Pancreas (tissue), 10 donors: ENCODE results near the gene SYNPO2. TPM values are rescaled to one million over a fixed set of nuclear protein-coding genes. Genes with fewer than 3 reads are reported as not detected.
"Not testable (repeated sequence)": the region's sequence is repeated elsewhere in the genome, so short reads cannot be mapped to it uniquely, and the experiment has no call there.

Experiments used
- ATAC-seq, 4 donors: fragments of 200-7000 bp; cut with Tn5 transposase; one replicate each; pipeline versions ENCODE4 v1.8.0 to v1.9.1; 2020; ENCODE audit warnings: mild to moderate bottlenecking in 4 of 4, moderate library complexity in 4 of 4
- DNase-seq, 6 donors: peaks; one replicate each; pipeline ENCODE4 v3.0.0-alpha.2; 2020
- FAIRE-seq: peaks from 2 replicates; lab custom pipeline; 2012; peaks lifted over from hg19 to GRCh38; lab: Jason Lieb, UNC
- H3K27ac ChIP-seq, 4 donors: fragments of 200-600 bp; sonication (generic); 1 replicate in 3 of 4; 2 replicates in 1 of 4; pipeline versions ENCODE4 v1.5.0 to v1.8.0; 2020
- H3K27me3 ChIP-seq, 4 donors: fragments of 200-600 bp; one replicate each; pipeline ENCODE4 v1.8.0; 2021
- H3K36me3 ChIP-seq, 3 donors: fragments of 200-600 bp; sonication (generic) in 1 of 3; one replicate each; pipeline versions ENCODE4 v1.5.0 to v1.8.0; 2020 to 2021
- H3K4me1 ChIP-seq, 3 donors: fragments of 200-600 bp; one replicate each; pipeline ENCODE4 v1.8.0; 2021
- H3K4me3 ChIP-seq, 4 donors: fragments of 200-600 bp; sonication (generic) in 2 of 4; one replicate each; pipeline versions ENCODE4 v1.5.0 to v1.8.0; 2020 to 2021
- H3K9me3 ChIP-seq, 4 donors: fragments of 200-600 bp; one replicate each; pipeline ENCODE4 v1.8.0; 2021
- WGBS, 2 donors: extraction: QIAGEN DNeasy Blood & Tissue Kit; methylation state at CpG; one replicate each; pipeline ENCODE4 v1.1.7; 2013; 5-methylcytosine and 5-hydroxymethylcytosine counted together
- intact Hi-C, 3 donors: fragments of 100-400 bp; cut with DNase I; formaldehyde crosslinking; loops; one replicate each; pipeline versions ENCODE4 v1.11.1 to v1.14.2; 2022
- polyA plus RNA-seq, 2 donors: library from polyadenylated mRNA; stranded (reverse); fragments of 200-250 nt; gene quantifications; one replicate each; pipeline ENCODE4 v1.2.3, GENCODE V29; 2013
- total RNA-seq, 6 donors: library from RNA; stranded (reverse); fragmentation: NEBNext Ultra II Directional in 4 of 6; extraction: Animal tissue kit (Norgen Biotek cat#: 25700) in 4 of 6; gene quantifications; one replicate each; pipeline versions ENCODE4 v1.2.1 to v1.2.4, GENCODE V29; 2021 to 2023
- TF ChIP-seq, protein P1 (sequence below), 4 donors: fragments of 200-600 bp; sonication (generic) in 3 of 4; IDR thresholded peaks; one replicate each; pipeline versions ENCODE4 v1.5.0 to v1.8.0; 2021; ENCODE audit warnings: antibody characterized with exemption in 4 of 4
- donor health status: healthy with polysubstance abuse.
- donor health status: DM: no; HTN: no; CAD: no; lungs with moderate emphysema.
- donor health status: DM: no; HTN: no; CAD: no.
- donor health status: control.
- donor health status: control.
- donor health status: Bipolar disorder and iron deficiency.
- donor health status: DM: yes; HTN: yes; CAD: no.
- donor health status: DM: no; HTN: no; CAD: no.
- donor health status: DM: no; HTN: no; CAD: no.
- donor health status: DM: yes; HTN: yes; CAD: no.

SYNPO2 gene
- total and polyA plus RNA-seq, 8 donors, result 2.1 to 10.9 (median 4.1) TPM

DNA sequence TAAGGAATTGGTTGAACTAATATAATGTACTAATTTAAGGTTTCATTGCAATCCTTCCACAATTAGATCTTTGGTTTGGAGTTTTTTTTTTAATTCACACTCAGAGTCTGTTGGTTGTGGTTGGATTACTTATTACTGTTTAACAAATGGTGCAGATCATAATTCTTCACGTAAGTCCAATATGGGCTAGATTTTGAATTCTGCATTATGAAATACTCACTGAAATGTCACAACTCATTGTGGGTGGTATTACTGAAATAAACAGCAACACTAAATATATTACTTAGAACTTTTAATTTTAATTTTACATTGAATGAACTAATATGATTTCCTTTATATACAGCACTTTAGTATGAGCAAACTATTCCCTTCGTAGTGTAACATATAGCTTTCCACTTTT is 152.7 kb downstream of the SYNPO2 start:
- 70 to 78% methylated on average over 2 of the region's 2 CpGs for WGBS, 2 donors
- H3K9me3 ChIP-seq, result no peaks in the 10 kb centered on the region
- intact Hi-C loops, result loop anchor here in 1 of 3 donors (10.0 kb wide), 1 partner anchor 253 kb away; no protein-coding TSS in a partner anchor
- TF ChIP-seq, protein P1, sequence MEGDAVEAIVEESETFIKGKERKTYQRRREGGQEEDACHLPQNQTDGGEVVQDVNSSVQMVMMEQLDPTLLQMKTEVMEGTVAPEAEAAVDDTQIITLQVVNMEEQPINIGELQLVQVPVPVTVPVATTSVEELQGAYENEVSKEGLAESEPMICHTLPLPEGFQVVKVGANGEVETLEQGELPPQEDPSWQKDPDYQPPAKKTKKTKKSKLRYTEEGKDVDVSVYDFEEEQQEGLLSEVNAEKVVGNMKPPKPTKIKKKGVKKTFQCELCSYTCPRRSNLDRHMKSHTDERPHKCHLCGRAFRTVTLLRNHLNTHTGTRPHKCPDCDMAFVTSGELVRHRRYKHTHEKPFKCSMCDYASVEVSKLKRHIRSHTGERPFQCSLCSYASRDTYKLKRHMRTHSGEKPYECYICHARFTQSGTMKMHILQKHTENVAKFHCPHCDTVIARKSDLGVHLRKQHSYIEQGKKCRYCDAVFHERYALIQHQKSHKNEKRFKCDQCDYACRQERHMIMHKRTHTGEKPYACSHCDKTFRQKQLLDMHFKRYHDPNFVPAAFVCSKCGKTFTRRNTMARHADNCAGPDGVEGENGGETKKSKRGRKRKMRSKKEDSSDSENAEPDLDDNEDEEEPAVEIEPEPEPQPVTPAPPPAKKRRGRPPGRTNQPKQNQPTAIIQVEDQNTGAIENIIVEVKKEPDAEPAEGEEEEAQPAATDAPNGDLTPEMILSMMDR (IDR thresholded peaks at IDR 0.05), result no peak
- no peaks in the 10 kb centered on the region for H3K36me3 ChIP-seq
- no peak overlapping the region for H3K27ac ChIP-seq
- no peaks in the 10 kb centered on the region for H3K4me1 ChIP-seq
- H3K4me3 ChIP-seq, result no peak overlapping the region
- FAIRE-seq, result no peak
- no peaks in the 10 kb centered on the region for H3K27me3 ChIP-seq
- no peak for DNase-seq
- ATAC-seq, result no peak

DNA sequence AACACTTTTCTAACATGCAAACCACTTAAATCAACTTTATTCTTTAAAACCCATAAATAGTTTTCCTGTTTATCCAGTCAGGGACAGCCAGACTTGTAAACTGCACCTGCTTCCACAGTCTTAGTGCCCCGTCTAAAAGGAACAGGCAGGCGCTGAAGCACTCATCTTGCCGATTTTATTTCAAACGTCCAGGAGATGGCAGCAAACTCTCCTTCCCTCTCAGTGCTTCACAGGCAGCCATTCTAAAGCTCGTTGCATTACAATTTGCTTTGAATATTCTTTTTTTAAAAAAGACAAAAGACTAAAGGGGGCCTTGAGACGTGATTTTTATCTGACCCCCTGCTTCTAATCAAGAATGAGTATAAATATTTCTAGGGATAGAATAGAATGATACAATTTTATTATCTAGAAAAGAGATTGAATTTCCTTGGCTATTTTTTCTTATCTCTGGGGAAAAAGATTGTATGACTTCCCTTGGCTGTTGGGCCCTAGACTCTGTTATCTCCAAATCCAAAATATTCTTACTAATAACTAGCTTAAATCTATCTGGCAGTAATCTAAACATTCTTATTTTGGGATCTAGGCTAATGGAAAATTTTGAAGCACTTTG is 153.4 kb downstream of the SYNPO2 start:
- TF ChIP-seq, protein P1 (IDR thresholded peaks at IDR 0.05), result peak in 3 of 4 donors; percentile 38 to 53 (median 47)
- intact Hi-C loops, result loop anchor here in 1 of 3 donors (10.0 kb wide), 1 partner anchor 253 kb away; no protein-coding TSS in a partner anchor
- no peak overlapping the region for H3K27ac ChIP-seq
- FAIRE-seq (peak; percentile 75), ATAC-seq (peak; percentile 92 to 96 (median 94)), DNase-seq (peak in 3 of 6 donors; percentile 38 to 63 (median 38))
- H3K27me3 ChIP-seq, result no peaks in the 10 kb centered on the region
- no peak overlapping the region for H3K4me3 ChIP-seq
- H3K36me3 ChIP-seq, result no peaks in the 10 kb centered on the region
- 1% methylated on average over 6 of the region's 6 CpGs for WGBS, 2 donors
- no peaks in the 10 kb centered on the region for H3K9me3 ChIP-seq
- H3K4me1 ChIP-seq, result no peaks in the 10 kb centered on the region

DNA sequence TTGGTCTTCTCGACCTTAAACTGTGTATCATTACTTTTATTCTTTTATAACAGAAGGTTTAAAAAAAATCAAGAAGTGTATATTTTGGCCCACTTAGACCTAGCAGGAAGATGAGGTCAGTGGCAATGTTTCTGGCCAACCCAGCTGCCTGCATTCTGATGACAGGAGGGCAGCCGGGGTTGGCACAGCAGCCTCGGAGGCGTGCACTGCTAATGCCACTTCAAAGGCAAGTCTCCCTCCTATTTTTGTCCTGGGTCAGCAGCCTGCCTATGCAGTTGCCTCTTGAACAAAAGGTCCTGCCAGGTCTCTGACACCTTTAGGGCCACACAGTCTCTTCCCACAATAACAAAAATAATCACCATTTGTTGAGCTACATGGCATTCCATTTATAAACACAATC is 157.6 kb downstream of the SYNPO2 start:
- Histone ChIP-seq H3K27me3 (no peaks in the 10 kb centered on the region), H3K36me3 (no peaks in the 10 kb centered on the region), H3K4me3 (no peak overlapping the region), H3K9me3 (no peaks in the 10 kb centered on the region), H3K27ac (no peak overlapping the region), H3K4me1 (no peaks in the 10 kb centered on the region)
- intact Hi-C loops, result loop anchor here in 1 of 3 donors (10.0 kb wide), 1 partner anchor 249 kb away; no protein-coding TSS in a partner anchor
- TF ChIP-seq, protein P1 (IDR thresholded peaks at IDR 0.05), result no peak
- ATAC-seq (peak in 3 of 4 donors; percentile 47 to 65 (median 65)), FAIRE-seq (no peak), DNase-seq (peak in 1 of 6 donors; percentile 29)
- 65 to 88% methylated on average over 4 of the region's 4 CpGs for whole genome bisulfite sequencing, 2 donors

DNA sequence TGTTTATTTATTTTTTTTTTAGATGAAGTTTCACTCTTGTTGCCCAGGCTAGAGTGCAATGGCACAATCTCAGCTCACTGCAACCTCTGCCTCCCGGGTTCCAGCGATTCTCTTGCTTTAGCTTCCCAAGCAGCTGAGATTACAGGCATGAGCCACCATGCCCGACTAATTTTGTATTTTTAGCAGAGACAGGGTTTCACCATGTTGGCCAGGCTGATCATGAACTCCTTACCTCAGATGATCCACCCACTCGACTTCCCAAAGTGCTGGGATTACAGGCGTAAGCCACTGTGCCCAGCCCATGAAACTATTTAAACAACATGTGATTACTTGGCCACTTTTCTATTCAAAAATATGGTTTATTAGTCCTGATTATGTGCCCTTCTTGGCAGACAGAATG is 158.4 kb downstream of the SYNPO2 start:
- intact Hi-C loops, result loop anchor here in 1 of 3 donors (10.0 kb wide), 1 partner anchor 248 kb away; no protein-coding TSS in a partner anchor
- WGBS, 2 donors, result 86 to 90% methylated on average over 5 of the region's 5 CpGs

GRCh38 chr4:119048446-119048845 is 159.8 kb downstream of the SYNPO2 start:
- no peaks in the 10 kb centered on the region for H3K9me3 ChIP-seq
- intact Hi-C loops, result loop anchor here in 1 of 3 donors (10.0 kb wide), 1 partner anchor 246 kb away; no protein-coding TSS in a partner anchor
- no peak for DNase-seq
- H3K4me3 ChIP-seq, result no peak overlapping the region
- TF ChIP-seq, protein P1 (IDR thresholded peaks at IDR 0.05), result no peak
- peak in 1 of 4 donors; percentile 27 for ATAC-seq
- no peaks in the 10 kb centered on the region for H3K27me3 ChIP-seq
- H3K4me1 ChIP-seq, result no peaks in the 10 kb centered on the region
- no peak for FAIRE-seq
- H3K27ac ChIP-seq, result no peak overlapping the region
- no peaks in the 10 kb centered on the region for H3K36me3 ChIP-seq

More for the DNA sequence above, 158.4 kb downstream of the SYNPO2 start:
- H3K27me3 ChIP-seq, H3K9me3 ChIP-seq, H3K27ac ChIP-seq, FAIRE-seq, H3K4me3 ChIP-seq, H3K4me1 ChIP-seq, H3K36me3 ChIP-seq, ATAC-seq, DNase-seq: not testable (repeated sequence)
